ENCODE data around the gene FAM170B.

The FAM170B gene

GRCh38 chr10:49108656-49109055 lies 25.2 kb downstream of the FAM170B start:
- DNase-seq (ENCODE audit: low read depth), result no peak
- in situ Hi-C loops (cut with HindIII; ENCODE audit: low sequenced_read_pairs), result no loop called here
- H3K4me3 ChIP-seq (ENCODE audit: low read depth, low read length), result no peak overlapping the region
- no peak for TF ChIP-seq CTCF (IDR thresholded peaks at IDR 0.05; ENCODE audit: low read depth, low read length, missing control alignments)

GRCh38 chr10:49107887-49108267 lies 25.9 kb downstream of the FAM170B start:
- in situ Hi-C loops (cut with HindIII; ENCODE audit: low sequenced_read_pairs), result no loop called here
- DNase-seq (ENCODE audit: low read depth), result no peak
- H3K4me3 ChIP-seq (ENCODE audit: low read depth, low read length), result no peak overlapping the region
- no peak for TF ChIP-seq CTCF (IDR thresholded peaks at IDR 0.05; ENCODE audit: low read depth, low read length, missing control alignments)

- in situ Hi-C loops (cut with HindIII; ENCODE audit: low sequenced_read_pairs), result no loop called here
- TF ChIP-seq CTCF (IDR thresholded peaks at IDR 0.05; ENCODE audit: low read depth, low read length, missing control alignments), result no peak
- DNase-seq (ENCODE audit: low read depth), result no peak
- H3K4me3 ChIP-seq (ENCODE audit: low read depth, low read length), result no peak overlapping the region
Observed at GRCh38 chr10:49107111-49107886, 26.5 kb downstream of the FAM170B start.

GRCh38 chr10:49106451-49106850 lies 27.4 kb downstream of the FAM170B start:
- no peak for DNase-seq (ENCODE audit: low read depth)
- H3K4me3 ChIP-seq (ENCODE audit: low read depth, low read length), result no peak overlapping the region
- no peak for TF ChIP-seq CTCF (IDR thresholded peaks at IDR 0.05; ENCODE audit: low read depth, low read length, missing control alignments)
- in situ Hi-C loops (cut with HindIII; ENCODE audit: low sequenced_read_pairs), result no loop called here

GRCh38 chr10:49105076-49105475 lies 28.7 kb downstream of the FAM170B start:
- no peak for TF ChIP-seq CTCF (IDR thresholded peaks at IDR 0.05; ENCODE audit: low read depth, low read length, missing control alignments)
- no peak overlapping the region for H3K4me3 ChIP-seq (ENCODE audit: low read depth, low read length)
- DNase-seq (ENCODE audit: low read depth), result no peak
- in situ Hi-C loops (cut with HindIII; ENCODE audit: low sequenced_read_pairs), result no loop called here

- DNase-seq (ENCODE audit: low read depth), result no peak
- in situ Hi-C loops (cut with HindIII; ENCODE audit: low sequenced_read_pairs), result no loop called here
- no peak overlapping the region for H3K4me3 ChIP-seq (ENCODE audit: low read depth, low read length)
- no peak for TF ChIP-seq CTCF (IDR thresholded peaks at IDR 0.05; ENCODE audit: low read depth, low read length, missing control alignments)
Observed at GRCh38 chr10:49104323-49104722, 29.5 kb downstream of the FAM170B start.
